Activated naive CD4-positive, alpha-beta T cell treated with anti-CD3 and anti-CD28 coated beads, Interleukin-2, amount 50 U/mL, for 16 hours (primary cell): ENCODE data around the gene CYP19A1.
"Not testable (repeated sequence)": the region's sequence is repeated elsewhere in the genome, so short reads cannot be mapped to it uniquely, and the experiment has no call there.

Experiments used
- DNase-seq: peaks from one replicate; pipeline ENCODE4 v3.0.0-alpha.2; 2020

Gene CYP19A1

DNA sequence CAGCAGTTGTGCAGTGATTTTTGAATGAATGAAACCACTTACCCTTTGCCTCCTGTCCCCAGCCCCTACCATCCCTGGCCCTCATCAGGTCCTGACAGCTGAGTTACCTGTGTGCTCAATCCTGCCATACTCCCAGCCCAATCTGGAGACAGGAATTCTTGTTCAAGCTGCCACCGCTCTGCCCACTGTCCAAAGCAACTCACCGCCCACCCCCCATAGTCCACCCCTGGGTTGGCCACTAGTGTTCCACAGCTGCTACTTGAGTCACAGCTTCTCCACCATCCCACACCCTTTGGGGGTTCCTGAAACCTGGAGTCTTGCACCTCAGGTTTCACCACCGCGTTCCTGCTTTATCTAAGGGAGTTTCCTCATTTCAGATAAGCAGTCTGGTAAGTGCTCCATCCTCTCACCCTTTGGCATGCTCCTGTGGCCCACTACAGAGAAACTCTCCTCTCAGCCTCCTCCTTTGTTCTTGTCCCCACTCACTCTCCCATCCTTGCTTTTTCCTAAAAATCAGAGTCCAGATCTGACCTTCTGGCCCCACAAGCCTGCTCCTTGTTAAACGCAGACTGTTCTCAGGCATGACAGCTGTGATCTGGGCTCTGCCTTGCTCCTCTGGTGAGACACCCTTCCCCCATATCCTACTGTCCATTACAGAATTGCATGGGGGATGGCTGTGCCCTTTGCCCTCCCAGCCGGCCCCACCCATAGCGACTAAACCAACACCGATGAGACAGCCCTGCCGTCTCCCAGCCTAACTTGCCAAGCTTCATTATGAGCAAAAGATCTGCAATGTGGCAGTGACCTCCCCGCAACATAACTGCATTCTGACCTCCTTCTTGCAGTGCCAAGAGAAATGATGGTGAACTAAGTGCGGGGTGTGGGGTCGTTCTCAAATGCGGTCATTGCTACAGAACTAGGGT, 50.0 kb downstream of the CYP19A1 start:
- DNase-seq, result no peak

DNA sequence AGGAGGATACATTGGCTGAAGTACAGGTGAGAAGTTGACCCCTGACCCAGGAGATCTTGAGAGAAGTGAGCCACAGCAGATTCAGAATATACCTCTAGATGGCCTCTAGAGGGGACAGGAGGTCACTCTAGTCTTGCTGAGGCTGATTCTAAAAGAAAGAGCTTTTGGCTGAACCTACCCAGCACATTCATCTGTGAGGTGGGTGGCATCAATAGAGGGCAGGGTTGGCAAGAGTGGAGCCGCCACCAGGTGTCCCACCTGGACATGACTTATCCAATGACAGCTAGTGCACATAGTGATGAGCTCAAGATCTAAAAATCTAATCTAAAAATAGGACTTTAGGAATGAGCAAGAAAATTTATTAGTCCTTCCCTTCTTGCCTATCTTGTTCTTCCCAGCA, 51.6 kb downstream of the CYP19A1 start:
- no peak for DNase-seq

DNA sequence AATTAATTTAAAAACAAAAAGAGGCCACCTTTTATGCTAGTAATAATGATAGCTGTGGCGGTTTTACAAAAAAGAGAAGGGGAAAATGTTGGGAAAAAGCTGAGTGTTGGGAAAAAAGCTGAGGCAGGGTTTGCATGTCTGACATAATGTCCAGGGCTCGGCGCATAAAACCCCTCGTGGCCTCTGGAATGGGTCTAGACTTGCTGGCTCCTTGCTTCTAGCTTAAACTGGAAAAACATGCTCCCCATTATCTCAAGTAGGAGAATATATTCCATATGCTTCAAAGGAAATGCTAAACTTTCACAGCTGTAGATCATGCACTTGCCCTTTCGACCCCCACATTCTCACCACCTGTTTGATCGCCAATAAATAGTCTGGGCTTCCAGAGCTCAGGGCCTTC, 53.0 kb downstream of the CYP19A1 start:
- DNase-seq, result no peak

DNA sequence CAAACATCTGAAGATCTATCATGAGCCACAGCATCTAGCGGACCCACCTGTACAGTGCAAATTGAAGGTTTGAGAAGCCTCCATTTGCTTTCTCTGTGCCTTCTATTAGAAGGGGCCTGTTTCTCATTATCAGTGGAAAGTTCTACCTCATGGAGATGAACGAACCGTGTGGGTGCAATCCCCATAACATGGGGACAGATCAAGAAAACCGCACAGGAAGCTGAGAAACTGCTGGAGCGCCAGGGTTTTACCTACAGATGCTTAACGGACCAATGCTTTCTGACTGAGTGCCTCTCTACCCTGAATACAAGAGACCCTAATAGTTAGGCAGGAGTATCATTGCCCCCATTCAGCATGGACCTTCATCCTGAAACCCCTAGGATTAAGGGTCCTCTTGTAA, 53.5 kb downstream of the CYP19A1 start:
- no peak for DNase-seq

DNA sequence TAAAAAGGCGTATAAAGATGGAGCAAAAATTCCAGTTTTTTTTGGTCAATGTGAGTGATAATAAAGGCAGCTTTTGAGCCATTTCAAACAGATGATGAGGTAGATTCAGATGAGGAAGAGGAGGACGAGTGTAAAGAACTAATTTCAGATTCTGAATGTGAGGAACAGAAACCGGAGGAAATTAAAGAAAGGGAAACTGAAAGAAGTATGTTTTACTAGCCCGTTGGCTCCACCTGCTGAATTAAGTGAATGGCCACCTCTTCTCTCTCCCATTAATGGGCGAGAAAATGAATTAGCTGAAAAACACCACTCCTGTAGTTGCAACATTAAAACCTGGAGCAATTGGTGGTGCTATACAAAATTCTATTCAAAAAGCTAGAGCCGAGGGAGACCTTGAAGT, 55.4 kb downstream of the CYP19A1 start:
- no peak for DNase-seq

DNA sequence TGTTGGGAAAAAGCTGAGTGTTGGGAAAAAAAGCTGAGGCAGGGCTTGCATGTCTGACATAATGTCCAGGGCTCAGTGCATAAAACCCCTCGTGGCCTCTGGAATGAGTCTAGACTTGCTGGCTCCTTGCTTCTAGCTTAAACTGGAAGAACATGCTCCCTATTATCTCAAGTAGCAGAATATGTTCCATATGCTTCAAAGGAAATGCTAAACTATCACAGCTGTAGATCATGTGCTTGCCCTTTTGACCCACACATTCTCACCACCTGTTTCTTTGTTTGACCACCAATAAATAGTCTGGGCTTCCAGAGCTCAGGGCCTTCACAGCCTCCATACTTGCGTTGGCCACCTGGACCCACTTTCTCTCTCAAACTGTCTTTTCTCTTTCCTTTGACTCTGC, 56.2 kb downstream of the CYP19A1 start:
- DNase-seq, result not testable (repeated sequence)

DNA sequence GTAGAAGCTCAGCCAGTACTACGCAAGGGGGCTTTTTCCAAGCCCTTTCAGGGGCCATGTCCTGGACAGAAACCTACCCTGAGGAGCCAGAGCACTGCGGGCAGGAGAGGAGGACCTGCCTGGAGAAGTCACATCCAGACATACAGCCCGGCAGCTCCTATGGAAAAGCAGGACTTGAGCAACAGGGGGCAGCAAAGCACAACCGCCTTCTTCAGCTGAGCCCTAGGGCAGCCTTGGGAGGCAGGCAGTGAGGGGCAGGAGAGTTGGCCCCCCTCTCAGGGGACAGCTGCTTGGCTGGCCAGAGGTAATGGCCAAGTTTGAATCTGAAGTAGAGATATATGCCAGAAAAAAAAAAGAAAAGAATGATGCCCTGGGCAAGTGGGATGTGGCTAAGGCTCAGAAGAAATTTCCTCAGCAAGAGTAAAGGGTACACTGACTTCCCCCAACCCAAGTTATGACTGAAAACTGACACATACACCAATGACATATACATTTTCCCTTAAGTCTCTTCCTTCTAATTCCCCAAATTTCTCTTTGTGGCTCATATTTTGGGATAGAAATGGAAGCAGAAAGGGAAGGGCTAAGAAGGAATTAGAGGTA, 56.9 kb downstream of the CYP19A1 start:
- no peak for DNase-seq

DNA sequence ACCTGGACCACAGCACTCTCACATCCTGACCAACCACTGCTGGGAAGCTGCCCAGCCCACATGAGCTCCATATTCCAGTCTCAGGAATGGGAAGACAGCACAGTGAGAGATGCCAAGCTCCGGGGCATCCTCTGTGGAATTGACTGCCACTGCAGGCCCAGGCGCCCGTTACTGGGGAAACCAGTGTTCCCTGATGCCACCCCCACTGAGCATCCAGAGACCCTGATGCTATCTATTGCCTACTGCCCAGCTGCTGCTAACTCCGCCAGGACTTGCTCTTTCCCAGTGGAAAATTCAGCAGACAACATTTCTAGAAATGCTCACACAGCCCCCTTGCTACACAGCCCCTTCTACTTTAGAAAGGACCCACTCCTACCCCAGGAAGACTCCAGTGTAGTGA, 57.6 kb downstream of the CYP19A1 start:
- no peak for DNase-seq

DNA sequence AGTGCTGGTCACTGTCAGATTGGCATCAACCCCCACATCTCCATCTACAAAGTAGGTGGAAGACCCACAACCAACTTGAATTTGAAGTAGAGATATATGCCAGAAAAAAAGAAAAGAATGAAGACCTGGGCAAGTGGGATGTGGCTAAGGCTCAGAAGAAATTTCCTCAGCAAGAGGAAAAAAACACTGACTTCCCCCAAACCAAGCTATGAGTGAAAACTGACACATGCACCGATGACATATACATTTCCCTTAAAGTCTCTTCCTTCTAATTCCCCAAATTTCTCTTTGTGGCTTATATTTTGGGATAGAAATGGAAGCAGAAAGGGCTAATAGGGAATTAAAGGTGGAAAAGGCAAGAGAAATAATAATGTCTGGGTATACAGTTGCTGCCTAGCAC, 59.0 kb downstream of the CYP19A1 start:
- DNase-seq, result no peak

DNA sequence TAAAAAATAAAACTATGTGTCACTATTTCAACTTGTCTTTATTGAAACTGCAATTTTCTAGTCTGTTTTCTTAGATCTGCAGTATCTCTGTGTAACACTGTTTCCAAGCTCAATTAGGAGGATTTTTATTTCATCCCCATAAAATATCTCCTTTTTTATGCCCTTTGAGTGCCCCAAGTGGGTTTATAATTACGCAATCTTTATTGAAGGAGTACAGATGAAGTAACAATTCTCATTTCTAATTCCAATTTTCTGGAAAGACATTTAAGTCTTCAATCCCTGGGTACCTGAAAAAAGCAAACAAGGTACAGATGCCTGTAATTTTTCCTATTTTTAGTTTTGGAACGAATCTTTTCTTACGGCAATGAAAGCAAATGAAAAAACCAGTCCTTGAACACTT, 61.3 kb downstream of the CYP19A1 start:
- DNase-seq, result no peak

DNA sequence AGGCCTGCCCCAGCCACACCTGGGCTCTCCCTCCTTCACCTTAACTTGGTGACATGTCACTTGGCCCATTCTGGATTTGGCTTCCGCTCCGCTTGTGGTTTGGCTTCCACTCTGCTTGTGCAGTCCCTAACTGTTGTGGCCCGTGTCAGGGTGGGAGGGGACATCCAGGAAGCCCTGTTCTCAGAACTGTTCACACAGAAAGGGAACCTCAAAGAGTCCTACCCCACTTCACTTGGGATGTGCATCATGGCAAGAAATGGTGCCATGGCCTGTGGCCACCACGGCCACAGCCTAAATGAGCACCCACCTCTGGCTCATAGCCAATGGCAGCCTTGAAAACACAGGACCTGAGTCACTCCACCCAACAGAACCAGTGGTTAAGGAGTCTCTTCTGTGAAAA, 63.4 kb downstream of the CYP19A1 start:
- DNase-seq, result no peak

DNA sequence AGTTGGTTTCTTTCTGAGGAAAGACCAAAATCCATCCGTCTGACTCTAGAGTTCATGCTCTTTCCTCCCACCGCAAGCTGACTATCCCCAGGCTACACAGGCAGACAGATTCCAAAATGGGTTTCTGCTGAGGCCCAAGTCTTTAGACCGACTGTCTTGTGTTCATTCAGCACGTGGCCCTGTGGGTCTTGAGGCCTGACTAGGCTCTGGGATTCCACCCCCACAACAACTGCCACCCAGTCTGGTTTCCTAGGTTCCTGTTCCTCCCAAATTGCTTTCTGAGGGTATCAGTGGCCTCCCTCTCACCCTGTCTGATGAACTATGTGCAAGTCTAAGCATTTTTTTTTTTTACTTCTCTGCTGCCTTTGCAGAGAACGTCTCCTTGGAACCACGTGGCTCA, 67.7 kb downstream of the CYP19A1 start:
- DNase-seq, result no peak

DNA sequence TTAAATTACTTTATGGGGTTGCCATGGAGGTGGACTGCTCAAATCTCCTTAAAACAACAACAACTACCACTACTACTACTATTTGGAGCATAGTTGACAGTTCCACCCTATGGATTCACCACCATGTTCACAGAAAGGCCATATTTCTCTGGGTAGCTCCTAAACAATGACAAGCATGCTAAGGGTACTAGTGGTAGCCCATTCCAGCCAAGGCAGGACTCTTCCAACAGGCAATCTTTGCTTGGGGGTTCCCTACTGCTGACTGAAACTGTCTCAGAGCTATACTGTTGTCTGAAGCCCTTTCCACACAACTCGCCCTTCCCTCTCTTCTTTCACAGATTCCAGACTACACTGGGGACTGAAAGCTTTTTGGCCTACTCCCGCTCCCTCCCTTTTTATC, 68.9 kb downstream of the CYP19A1 start:
- DNase-seq, result no peak

DNA sequence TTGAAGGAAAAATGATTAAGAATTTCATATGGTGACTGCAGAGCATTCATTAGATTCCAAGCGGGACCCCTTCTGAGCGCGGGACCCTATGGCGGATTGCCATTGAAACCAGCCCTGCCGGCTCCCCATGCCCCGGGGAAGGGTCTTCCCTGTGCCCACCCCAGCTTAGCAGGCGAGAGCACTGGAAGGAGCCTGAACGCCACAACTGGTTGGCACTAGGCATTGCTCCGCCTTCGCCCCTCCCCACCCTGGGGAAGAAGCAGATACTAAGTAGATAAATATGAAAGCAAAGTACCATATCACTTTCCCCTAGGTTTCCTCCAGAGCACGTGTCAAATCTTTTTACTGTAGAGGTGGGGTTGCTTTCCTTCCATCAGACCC, 70.7 kb downstream of the CYP19A1 start:
- DNase-seq, result no peak

DNA sequence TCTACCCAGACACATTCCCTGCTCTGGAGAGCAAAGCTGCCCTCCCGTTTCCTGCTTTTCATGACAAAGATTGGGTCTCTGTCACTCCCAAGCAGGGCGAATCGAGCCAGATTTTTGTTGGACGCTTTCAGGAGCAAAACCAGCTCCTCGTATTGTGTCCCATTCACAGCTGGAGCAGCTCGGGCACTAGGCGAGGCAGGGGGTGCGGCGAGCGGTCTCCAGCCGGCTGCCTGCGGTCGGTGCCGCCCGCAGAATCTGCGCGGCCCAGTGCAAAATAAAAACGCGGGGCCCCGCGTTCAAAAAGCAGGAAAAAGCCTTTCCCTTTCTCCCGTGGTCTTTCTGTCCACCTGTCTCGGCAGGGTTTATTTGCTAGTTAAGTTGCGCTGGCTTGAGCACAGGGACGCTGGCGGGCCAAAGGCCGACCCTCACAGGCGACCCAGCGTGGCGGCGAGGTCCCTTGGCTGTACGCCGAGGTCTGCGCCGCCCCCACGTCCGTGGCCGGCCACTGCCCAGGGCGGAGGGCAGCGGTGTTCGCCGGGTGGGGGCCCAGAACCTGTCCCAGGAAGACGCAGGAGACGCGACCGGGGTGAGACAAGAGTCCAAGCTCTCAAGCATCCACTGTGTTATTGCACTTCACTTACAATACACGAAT, 71.2 kb downstream of the CYP19A1 start:
- no peak for DNase-seq

DNA sequence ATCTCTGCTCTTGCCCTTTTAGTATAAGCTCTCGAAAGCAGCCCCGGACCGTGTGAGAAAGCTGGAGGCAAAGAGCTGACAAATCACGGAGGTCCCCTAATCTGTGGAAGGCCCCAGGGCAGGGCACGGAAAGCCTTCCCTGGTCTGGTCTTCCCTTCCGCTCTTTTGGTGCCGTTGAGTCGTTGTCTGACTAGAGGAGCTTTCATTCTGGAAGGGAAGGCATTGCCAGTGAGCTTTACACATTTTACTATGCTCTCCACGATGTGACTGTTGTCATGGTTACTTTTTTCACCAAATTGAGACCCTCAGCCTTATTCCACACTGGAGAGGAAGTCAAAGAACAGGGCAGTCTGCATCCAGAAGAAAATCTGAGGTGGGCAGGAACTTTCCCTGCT, 71.7 kb downstream of the CYP19A1 start:
- DNase-seq, result no peak

DNA sequence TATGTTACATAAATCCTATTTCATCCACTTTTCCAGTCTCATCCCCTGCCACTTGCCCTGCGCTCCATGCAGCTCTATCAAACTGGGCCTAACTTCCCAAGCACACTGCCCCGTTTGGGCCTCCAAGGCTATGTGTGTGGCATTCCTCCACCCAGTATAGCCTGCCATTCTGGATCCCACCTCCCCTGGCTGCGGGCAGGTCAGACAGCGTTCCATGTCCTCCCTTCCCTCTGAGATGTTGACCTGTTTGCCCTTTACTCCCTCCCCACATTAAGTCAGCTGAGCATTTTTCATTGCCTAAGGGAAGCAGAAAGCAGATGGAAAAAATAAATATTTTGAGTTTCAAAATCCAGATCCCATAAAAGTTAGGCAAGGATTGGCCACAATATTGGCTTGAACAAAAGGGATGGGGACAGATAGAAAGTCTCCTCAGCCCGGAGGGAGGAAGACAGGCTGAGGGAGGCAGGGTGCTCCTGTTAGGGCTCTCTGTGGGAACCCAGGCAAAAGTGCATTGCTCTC, 73.3 kb downstream of the CYP19A1 start:
- DNase-seq, result no peak

DNA sequence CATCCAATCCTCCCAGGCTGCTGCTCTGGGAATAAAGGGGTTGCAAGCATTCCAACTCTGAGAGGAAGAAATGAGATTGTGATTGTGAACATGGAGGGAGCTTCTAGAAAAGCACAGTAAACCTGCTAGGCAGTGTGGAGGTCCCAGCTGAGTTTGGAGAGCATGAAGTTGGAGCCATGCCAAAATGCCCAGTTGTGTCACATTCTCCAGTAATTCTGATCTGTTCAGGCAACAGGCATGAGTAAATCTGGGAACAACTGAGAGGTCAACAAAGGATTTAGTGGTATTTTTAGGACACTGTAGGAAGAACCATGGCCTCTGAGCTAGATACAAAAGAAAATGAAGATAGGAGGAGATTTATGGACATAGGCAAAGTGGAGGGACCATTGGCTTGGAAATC, 74.7 kb downstream of the CYP19A1 start:
- no peak for DNase-seq

DNA sequence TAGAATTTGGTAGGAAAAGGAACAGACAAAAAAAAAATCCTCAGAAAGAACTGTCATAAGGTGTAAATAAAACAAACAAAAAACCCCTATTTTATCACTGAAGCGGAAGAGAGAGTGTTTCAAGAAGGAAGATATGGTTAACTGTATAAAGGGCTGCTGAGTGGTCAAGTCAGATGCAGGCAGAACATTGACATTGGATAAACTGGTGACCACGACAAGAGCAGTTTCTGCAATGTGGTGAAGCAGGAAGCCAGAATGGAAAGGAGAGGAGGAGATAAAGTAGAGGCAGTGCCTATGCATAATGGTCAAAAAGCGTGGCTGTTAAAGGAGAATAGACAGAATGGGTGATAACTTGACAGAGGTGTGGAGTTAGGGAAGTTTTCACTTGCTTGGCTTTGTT, 75.3 kb downstream of the CYP19A1 start:
- DNase-seq, result no peak

DNA sequence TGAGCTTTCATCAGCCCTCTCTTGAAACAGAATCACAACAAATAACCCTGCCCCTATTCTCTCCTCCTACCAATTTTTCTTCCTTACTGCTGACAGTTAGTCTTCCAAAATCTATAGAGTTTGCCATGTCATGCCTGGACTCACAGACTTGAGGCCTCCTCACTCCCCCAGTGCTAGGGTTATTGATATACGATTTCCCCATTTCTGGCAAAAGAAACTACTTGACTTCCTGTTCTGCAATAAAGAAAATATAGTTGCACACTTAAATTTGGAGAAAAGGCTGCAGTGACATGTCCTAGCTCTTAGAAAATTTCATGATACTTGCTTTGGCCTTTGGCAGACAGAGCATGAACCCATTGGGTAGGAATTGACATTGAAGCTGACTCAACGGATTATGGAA, 75.9 kb downstream of the CYP19A1 start:
- no peak for DNase-seq

DNA sequence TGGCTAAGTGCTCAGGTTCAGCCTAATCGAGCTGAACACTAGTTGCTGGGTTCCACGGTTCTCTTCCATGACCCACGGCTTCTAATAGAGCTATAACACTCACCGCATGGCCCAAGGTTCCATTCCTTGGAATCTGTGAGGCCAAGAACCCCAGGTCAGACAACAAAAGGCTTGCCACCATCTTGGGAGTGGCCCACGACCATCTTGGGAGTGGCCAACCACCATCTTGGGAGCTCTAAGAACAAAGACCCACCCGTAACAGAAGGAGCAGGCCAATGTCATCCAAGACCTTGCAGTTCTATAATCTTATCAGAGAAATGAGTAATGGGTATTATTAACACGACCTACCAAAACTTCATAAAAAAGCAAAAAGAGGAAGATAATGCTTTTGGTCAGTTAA, 77.3 kb downstream of the CYP19A1 start:
- DNase-seq, result not testable (repeated sequence)

DNA sequence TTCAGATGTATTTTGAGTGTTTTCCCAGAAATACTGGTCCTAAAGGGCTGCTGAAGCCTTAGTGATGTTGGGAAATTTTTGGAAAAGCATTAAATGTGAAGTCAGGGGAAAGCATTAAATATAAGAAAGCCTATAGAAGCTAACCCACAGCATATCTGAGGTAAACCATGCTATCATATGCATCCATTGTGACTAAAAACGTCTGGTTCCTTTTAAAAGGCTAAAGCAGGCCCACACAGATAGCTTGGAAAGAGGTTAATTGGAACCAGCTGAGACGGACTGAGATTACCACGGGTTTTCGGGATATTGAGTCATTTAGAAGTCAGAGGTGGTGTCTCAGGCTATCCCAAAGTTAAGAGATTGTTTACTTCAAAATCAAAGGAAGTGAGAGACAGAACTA, 78.2 kb downstream of the CYP19A1 start:
- DNase-seq, result no peak

DNA sequence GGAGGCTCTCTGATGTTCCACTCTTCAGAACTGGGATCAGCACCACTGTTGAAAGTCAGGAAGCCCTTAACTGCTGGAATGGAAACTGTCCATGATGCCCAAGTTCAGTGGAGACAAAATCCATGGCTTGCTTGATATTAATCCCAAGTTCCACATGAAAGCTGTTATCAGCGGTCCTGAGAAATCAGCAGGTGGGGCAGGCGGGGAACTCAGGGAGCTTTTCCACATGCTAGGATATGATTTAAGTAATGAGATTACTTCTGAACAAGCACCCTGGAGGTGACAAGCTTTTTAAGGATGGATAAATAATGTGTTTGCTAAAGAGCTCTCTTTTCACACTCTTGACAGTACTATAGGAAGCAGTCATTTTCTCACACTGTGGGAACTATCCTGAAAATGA, 82.9 kb downstream of the CYP19A1 start:
- DNase-seq, result no peak

DNA sequence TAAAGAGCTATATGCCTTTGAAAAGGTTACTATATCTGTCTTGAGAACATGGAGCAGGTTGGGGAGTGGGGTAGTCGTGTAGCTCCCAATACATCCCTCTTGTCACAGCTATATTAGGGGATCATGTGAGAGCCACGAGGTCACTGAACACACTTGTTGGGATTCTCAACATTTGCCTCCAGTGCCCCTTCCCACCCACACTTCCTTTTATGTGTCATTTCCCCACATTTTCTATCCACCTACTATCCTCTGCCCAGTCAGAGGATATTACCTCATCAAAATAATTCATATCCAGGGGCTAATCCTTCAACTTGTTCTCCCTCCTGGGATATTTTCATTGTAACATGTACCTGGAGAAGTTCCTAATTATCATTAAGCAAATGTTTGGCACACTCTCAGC, 85.0 kb downstream of the CYP19A1 start:
- DNase-seq, result no peak
